Hematopoietic multipotent progenitor cell treated with erythropoietin and hydrocortisone succinate and interleukin-3 and kit ligand, for 8 days (in vitro differentiated cells): ENCODE measurements around the gene CTNNA2.

Experiments used
- DNase-seq: peaks from one replicate; pipeline ENCODE4 v3.0.0-alpha.2; 2015

The CTNNA2 gene

DNA sequence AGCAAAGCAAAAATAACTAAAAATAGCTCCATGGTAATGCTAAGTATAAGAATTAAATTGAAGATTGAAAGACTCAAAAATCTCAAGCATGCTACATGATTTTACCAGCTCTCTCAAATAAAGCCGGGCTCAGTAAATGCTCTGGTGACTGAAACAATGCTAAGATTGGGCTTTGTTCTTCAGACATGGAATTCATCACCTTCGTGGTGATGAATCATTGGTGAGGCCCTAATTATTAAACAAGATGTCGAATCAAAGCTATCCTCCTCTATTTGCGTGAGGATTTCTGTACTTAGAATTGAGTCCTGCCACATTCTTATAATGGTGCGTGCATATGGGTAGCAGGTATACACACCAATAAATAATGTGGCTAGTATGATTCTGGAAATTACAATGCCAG, 850.5 kb downstream of the CTNNA2 start:
- DNase-seq: no peak

GRCh38 chr2:80363791-80364349, 851.0 kb downstream of the CTNNA2 start:
- no peak for DNase-seq

DNA sequence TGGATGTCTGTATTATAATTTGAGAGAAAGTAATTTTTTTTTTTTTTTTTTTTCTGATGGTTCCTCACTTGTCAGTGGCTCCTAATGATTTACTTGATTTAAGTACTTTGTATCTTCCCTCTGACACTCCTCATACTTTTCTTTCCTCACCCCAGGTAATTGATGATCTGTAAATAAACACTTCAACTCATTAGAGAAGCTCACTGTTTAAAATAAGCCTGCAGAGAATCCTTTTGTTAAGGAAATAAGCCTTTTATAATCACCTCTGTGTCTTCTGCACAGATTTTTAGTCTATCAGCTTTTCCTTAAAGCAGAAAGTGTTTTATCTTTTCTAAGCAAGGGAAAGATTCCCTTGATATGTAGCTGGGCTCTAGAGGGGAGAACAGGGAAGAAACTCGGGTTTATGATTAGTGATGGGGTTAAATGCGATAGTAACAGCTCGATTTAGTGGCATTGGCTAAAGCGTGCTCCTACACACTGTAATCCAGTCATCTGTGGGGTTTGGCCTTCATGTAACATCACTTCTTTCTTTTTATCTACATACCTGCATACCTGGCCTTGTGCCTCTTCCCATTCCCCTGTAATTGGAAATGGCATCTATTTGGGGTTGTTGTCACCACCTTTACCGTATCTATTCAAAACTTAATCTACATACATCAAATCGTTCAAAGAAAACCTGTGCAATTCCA, 851.8 kb downstream of the CTNNA2 start:
- no peak for DNase-seq

DNA sequence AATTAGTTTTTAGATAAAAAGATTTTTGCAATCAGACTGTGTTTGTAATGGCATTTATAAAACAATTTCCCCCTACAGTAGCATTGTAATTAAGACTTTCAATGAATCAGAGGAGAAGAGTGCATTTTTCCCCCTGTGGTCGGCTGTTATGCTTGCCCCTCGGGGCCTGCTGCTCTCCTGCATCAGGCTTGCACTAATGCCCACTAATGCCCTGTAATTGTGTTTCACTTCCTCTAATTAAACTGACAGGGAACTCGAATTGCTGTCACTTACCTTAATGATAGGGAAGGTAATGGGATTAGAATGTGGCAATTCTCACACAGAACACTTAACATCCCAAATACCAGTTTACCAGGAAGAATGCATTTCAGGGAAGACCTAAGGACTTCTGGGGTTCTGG, 852.9 kb downstream of the CTNNA2 start:
- DNase-seq: no peak

- DNase-seq: peak; percentile 9
Observed at GRCh38 chr2:80370375-80371009, 857.6 kb downstream of the CTNNA2 start.

DNA sequence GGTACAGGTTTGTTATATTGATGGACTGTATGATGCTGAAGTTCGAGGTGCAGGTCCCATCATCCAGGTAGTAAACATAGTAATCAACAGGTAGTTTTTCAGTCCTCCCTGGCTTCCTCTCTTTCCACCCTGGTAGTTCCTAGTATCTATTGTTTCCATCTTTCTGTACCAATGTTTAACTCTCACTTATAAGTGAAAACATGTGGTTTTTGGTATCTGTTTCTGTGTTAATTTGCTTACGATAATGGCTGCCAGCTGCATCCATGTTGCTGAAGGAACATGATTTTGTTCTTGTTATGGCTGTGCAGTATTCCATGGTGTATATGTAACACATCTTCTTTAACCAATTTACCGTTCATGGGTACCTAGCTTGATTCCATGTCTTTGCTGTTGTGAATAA, 861.3 kb downstream of the CTNNA2 start:
- no peak for DNase-seq

DNA sequence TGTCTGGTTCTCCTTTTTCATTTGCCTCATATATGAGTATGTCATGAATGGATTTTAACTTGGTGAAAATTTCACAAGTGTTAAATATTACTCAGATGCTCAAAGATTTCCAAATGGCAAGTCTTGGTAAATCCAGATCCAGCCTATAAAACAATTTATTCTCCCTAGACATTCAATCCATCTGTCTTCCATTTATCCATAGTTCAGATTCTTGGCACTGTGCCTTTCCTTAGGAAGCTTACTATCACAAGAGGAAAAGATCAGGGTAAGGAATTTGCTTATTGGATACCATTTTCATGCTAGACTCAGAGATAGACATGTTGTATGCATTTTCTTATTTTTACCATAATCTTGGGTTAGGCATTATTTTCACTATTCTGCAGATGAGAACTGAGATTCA, 864.2 kb downstream of the CTNNA2 start:
- no peak for DNase-seq

DNA sequence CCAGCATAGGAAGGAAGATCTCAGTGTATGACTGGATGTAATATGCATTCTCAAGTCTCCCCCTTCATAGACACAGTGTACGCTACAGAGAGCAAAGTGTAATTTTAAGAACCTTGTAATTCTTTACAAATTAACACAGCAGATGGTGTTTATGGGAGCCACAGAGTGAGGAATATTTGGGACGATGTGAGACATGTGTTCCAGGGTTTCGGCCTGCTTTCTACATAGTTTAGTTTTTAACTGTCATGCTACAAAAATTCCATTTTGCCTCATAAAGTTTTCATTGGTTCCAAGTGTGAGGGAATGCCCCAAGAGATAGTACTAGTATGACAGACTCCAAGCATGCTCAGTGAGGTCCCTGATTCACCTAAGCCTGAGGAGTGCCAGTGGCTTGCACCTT, 867.9 kb downstream of the CTNNA2 start:
- no peak for DNase-seq

DNA sequence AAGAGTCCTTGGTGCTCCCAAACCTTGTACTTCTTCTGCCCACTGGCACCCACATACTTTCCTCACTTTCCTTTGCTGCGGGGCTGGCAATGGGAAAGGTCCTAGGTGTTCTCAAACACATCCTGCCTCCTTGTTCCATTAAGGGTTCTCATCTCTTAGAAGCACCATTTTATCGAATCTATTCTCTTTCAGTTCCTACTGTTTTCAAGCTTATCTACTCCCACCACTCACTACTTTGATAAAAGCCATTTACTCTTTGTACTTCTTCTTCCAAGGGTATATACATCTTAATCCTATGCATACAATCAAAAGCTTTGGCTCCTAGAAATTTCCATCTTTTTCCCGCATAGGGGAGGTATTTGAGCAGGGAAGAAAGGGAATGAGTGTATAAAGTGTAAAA, 868.8 kb downstream of the CTNNA2 start:
- no peak for DNase-seq

DNA sequence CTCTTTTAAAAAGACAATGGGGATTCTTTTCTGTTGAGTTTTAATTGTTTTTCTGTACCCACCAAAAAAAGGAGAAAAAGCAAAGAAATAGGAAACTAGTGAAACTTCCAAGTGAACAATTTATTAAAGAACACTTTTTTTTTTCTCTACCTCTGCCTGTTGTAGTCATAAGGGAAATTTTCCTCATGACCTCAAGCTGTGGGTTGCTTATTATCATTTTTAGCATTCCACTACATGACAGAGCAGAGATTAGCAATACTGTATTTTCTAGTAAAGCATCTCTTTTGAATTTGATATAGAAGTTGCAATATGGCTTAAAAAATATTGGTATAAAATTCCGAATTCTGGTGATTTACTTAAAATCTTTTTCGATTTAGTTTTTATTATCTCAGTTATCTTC, 879.6 kb downstream of the CTNNA2 start:
- DNase-seq: no peak

- no peak for DNase-seq
Observed at GRCh38 chr2:80393991-80394390, 881.1 kb downstream of the CTNNA2 start.

- DNase-seq: no peak
Observed at GRCh38 chr2:80395251-80395650, 882.4 kb downstream of the CTNNA2 start.

DNA sequence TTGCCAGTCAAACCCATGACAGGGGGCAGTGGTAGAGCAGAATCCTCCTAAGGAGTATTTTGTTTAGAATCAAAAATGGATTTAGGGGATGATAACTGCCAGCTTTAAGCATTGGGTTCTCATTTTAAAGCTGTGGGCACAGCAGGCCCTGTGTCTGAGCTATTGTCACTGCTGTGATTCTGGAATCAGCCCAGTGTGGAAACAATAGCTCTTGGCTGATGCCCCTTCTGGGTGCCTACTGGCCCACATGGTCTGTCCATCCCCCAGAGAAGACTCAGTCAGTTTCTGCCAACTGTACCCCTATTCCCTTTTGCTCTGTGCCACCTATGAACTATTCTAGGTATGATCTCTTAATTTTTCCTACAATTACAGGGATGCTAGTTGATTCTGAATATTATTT, 883.4 kb downstream of the CTNNA2 start:
- DNase-seq: no peak

DNA sequence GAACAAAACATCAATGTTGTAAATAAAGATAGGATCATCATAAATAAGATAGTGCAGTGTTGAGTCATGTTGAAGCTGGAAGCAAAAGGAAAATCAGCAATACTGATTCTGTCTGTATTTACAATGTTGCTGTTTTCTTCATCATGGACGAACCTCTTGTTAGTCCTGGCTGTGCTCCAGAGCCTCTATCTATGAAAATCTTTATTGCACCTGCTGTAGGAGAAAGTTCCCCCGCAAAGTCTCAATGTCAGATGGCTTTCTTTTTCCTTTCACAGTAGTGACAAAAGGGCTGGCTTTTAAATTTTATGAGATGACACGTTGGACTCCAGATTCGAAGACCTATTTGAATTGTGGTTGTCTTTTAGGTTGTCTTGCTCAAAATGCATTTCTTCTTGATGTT, 890.2 kb downstream of the CTNNA2 start:
- DNase-seq: no peak

- DNase-seq: no peak
Observed at GRCh38 chr2:80407377-80407776, 894.5 kb downstream of the CTNNA2 start.

GRCh38 chr2:80410346-80410745, 897.5 kb downstream of the CTNNA2 start:
- no peak for DNase-seq

GRCh38 chr2:80413136-80413535, 900.3 kb downstream of the CTNNA2 start:
- no peak for DNase-seq

- DNase-seq: no peak
Observed at GRCh38 chr2:80417737-80418136, 904.9 kb downstream of the CTNNA2 start.

DNA sequence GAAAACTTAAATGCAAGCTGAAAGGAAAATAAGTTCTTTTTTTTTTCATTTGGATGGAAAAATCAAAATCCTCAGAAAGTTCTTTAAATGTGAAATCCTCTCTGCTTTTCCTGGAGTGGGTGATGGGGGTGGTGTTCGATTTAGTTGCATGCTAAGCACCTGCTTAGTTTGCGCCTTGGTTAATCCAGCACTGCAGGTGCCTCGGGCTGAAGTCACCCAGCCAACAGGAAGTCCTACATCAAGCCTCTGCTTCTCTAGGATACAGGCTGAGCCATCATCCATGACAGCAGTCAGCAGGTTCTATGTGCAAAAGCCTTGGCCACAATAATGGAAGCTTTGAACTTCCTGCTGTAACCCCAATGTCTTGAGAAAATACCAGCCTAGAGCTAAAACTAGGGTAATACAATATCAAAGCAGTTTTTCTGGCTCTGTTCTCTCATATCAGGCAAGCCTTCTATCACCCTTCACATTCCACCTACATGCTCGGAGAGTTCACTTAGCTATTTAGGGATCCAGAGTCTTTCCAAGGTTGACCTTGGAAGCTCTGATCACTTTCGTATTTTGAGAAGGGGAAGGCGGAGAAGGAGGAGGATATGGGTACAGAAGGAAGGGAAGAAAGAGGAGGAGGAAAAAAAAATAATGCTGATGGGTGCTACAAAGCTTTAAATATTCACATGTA, 907.8 kb downstream of the CTNNA2 start:
- DNase-seq: no peak

- no peak for DNase-seq
Observed at GRCh38 chr2:80429251-80429650, 916.4 kb downstream of the CTNNA2 start.

- no peak for DNase-seq
Observed at GRCh38 chr2:80437959-80438358, 925.1 kb downstream of the CTNNA2 start.

DNA sequence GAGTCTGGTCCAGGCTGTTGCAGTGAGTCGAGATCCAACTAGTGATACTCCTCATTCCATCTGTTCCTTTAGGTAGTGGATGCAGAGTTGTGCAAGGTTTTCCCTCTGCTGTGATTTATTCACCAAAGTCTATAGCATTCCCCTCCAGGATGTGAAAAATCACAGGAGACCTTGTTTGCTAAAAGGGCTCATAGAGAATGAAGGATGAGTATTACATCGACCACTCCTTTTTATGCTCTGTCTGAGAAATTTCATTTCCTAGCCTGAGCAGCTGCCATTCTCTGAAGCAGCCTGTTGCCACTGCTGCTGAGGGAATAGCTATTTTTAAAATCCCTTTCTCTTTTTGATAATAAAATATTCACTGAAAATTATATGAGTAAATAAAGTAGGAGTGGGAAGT, 925.8 kb downstream of the CTNNA2 start:
- DNase-seq: no peak

DNA sequence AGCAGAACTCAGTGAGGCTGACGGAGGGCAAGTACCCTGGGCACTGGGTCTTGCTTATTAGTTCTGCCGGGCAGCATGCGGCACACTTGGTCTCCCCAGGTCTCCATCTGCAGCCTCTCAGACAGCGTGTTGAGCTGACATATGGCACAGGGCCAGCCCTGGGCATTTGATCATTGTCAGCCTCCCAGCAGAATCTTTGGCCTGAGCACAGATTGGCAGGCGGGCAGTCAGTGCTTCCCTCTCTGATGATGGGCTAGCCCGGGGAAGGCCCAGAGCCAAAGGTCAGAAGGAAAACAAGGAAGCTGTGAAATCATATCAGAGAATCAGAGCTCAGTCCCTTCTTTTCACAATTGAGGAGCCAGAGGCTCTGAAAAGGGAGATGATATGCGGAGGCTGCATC, 941.8 kb downstream of the CTNNA2 start:
- DNase-seq: no peak

DNA sequence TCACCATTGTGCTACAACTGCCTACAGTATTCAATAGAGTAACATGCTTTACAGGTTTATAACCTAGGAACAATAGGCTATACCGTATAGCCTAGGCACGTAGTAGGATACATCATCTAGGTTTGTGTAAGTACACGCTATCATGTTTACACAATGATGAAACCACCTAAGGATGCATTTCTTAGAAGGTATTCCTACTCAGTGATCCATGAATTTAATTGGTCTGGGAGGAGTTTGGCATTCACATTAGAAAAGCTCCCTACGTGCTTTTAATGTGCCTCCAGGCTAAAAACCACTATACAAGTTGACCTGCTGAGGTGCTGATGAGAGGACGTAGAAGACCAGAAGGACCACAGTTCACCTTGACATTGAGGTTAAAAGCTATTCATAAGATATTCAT, 946.2 kb downstream of the CTNNA2 start:
- DNase-seq: no peak
